Cardiac muscle cell (in vitro differentiated cells and primary cell): Measurements from ENCODE around the gene CDH16. TPM values are rescaled to one million over a fixed set of nuclear protein-coding genes. Genes with fewer than 3 reads are reported as not detected.

Experiments used
- DNase-seq, 2 donors: peaks; one replicate each; pipeline versions ENCODE4 v3.0.0 to v3.0.0-alpha.2; 2010 to 2017; ENCODE audit warnings: low read depth in 1 of 2, low spot score in 1 of 2
- H3K27ac ChIP-seq: fragments of 200-600 bp; sonication (generic); 2 replicates; pipeline ENCODE4 v1.5.1; 2016
- H3K27me3 ChIP-seq: fragments of 200-600 bp; sonication (generic); 2 replicates; pipeline ENCODE4 v1.6.0; 2016; ENCODE audit warnings: control low read depth
- H3K36me3 ChIP-seq: fragments of 200-600 bp; sonication (generic); 2 replicates; pipeline ENCODE4 v1.5.1; 2016; ENCODE audit warnings: control low read depth
- H3K4me1 ChIP-seq: fragments of 200-600 bp; sonication (generic); 2 replicates; pipeline ENCODE4 v1.8.1; 2017; ENCODE audit warnings: low read depth, mild to moderate bottlenecking, mixed run types
- H3K4me3 ChIP-seq: fragments of 200-600 bp; sonication (generic); 2 replicates; pipeline ENCODE4 v1.5.1; 2016; ENCODE audit warnings: mild to moderate bottlenecking
- H3K9me3 ChIP-seq: fragments of 200-600 bp; sonication (generic); 2 replicates; pipeline ENCODE4 v1.5.1; 2017; ENCODE audit warnings: low read depth, mild to moderate bottlenecking, control low read depth
- polyA plus RNA-seq: library from polyadenylated mRNA; unstranded; fragments of >200 nt; fragmentation: Nextera tagmentation; extraction: Ambion mirVana; gene quantifications from 2 replicates; pipeline ENCODE4 v1.2.1, GENCODE V29; 2016
- total RNA-seq: library from RNA; depleted of rRNA; stranded (reverse); fragments of >200 nt; gene quantifications from 2 replicates; pipeline ENCODE4 v1.2.3, GENCODE V29; 2016
- TF ChIP-seq, protein P1 (sequence below): IDR thresholded peaks from 2 replicates; pipeline ENCODE4 v1.5.1; 2012; ENCODE audit warnings: low read depth, mild to moderate bottlenecking, low read length

The CDH16 gene
- total and polyA plus RNA-seq, 2 experiments from 2014 or later, result 4.4 TPM; not detected in 1

DNA sequence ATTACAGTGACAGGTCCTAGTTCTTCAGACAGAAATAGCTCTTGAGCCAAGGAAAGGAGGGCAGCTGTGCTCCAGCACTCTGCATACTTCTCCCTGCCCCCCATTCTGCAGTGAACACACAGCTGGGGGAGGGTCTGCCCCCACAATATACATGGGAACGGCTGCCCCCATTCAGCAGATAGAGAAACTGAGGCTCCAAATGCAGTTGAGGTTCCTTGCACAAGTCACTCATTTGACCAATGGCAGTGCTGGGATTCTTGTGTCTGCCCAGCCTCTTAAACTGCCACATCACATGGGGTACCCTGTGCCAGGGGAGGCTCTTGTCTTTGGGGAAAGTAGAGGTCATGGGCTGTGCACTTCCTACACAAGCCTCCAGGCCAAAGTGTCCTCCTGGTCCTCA is 49.3 kb downstream of the CDH16 start:
- no peak for DNase-seq
- no peaks in the 10 kb centered on the region for H3K4me1 ChIP-seq
- H3K27ac ChIP-seq, result no peak overlapping the region
- TF ChIP-seq, protein P1, sequence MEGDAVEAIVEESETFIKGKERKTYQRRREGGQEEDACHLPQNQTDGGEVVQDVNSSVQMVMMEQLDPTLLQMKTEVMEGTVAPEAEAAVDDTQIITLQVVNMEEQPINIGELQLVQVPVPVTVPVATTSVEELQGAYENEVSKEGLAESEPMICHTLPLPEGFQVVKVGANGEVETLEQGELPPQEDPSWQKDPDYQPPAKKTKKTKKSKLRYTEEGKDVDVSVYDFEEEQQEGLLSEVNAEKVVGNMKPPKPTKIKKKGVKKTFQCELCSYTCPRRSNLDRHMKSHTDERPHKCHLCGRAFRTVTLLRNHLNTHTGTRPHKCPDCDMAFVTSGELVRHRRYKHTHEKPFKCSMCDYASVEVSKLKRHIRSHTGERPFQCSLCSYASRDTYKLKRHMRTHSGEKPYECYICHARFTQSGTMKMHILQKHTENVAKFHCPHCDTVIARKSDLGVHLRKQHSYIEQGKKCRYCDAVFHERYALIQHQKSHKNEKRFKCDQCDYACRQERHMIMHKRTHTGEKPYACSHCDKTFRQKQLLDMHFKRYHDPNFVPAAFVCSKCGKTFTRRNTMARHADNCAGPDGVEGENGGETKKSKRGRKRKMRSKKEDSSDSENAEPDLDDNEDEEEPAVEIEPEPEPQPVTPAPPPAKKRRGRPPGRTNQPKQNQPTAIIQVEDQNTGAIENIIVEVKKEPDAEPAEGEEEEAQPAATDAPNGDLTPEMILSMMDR, result no peak
- H3K9me3 ChIP-seq, result no peaks in the 10 kb centered on the region
- H3K36me3 ChIP-seq, result no peaks in the 10 kb centered on the region
- peaks cover 6% of the 10 kb centered on the region for H3K27me3 ChIP-seq
- H3K4me3 ChIP-seq, result no peak overlapping the region

DNA sequence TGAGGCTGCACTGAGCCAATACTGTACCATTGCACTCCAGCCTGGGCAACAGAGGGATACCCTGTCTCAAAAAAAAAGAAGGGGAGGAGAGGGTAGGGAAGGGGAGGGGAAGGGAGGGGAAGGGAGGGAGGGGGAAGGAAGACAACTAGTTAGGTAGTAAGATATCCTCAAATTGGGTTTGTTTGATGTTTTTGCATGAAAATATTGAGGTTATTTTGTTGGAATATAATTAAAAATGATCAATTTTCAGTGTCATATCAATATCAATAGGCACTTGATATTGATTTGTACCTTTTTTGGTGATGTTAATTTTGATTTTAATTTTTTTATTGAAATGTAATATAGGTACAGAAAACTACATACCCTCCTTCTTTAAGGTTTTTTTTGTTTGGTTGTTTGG is 55.0 kb downstream of the CDH16 start:
- no peak overlapping the region for H3K27ac ChIP-seq
- H3K9me3 ChIP-seq, result no peaks in the 10 kb centered on the region
- H3K36me3 ChIP-seq, result no peaks in the 10 kb centered on the region
- H3K4me1 ChIP-seq, result no peaks in the 10 kb centered on the region
- no peak overlapping the region for H3K4me3 ChIP-seq
- DNase-seq, result no peak
- TF ChIP-seq, protein P1, result no peak
- no peaks in the 10 kb centered on the region for H3K27me3 ChIP-seq

DNA sequence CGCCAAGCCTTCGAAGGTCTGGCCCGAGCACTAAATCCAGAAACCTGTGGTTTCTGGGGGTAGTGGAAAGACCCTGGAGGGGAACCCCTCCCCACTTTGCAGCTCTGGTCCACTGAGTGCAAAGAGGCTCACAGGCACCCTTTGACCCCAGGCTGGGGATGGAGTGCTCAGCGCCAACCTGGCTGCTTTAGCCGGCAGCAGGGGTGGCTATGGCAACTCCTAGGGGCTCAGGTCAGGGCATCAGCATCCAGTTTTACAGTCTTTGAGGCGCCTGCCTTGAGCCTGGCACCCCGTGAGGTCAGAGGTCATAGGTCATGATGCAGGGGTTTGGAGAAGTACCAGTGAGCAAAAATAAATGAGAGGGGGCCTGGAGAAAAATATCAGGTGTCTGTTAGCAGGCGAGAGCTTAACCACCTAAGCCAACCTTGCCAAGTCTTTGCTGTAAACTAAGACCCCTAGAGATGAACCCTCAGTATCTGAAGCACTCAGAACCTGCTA is 56.6 kb downstream of the CDH16 start:
- Histone ChIP-seq H3K27ac (no peak overlapping the region), H3K27me3 (no peaks in the 10 kb centered on the region), H3K4me3 (no peak overlapping the region), H3K4me1 (peaks cover 6% of the 10 kb centered on the region), H3K9me3 (no peaks in the 10 kb centered on the region), H3K36me3 (no peaks in the 10 kb centered on the region)
- DNase-seq, result no peak
- TF ChIP-seq, protein P1, result no peak

DNA sequence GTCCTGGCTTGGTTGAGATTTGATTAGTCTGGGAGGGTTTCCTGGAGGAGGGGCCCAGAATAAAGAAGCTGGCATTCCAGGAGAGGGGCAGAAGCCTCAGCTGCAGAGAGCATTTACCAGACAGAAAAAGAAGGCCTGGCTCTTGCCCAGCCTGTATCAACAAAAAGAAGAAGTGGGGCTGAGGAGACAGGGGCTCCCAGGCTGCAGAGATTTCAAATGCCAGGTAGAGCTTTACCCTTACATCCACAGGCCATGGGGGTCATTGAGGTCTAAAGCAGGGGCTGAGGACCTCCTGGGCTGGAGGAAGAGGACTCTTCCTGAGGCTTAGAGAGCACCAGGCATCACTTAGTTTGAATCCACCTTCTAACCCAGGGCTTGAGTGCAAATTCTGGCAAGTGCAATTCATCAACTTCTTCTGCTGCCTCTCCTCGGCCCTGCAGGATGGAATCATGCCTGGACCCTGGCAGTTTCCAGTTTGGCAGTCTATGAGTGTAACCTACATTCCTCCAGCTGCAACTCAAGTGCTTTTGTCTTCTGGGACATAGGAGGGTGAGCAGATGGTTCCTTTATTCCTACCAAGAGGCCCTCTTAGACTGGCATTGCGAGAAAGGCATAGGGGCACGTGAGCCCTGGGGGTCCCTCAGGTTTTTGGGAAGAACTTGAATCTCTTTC is 59.2 kb downstream of the CDH16 start:
- Histone ChIP-seq H3K27me3 (no peaks in the 10 kb centered on the region), H3K4me1 (peaks cover 12% of the 10 kb centered on the region), H3K36me3 (no peaks in the 10 kb centered on the region), H3K4me3 (no peak overlapping the region), H3K27ac (no peak overlapping the region), H3K9me3 (no peaks in the 10 kb centered on the region)
- DNase-seq, result no peak
- TF ChIP-seq, protein P1, result no peak

DNA sequence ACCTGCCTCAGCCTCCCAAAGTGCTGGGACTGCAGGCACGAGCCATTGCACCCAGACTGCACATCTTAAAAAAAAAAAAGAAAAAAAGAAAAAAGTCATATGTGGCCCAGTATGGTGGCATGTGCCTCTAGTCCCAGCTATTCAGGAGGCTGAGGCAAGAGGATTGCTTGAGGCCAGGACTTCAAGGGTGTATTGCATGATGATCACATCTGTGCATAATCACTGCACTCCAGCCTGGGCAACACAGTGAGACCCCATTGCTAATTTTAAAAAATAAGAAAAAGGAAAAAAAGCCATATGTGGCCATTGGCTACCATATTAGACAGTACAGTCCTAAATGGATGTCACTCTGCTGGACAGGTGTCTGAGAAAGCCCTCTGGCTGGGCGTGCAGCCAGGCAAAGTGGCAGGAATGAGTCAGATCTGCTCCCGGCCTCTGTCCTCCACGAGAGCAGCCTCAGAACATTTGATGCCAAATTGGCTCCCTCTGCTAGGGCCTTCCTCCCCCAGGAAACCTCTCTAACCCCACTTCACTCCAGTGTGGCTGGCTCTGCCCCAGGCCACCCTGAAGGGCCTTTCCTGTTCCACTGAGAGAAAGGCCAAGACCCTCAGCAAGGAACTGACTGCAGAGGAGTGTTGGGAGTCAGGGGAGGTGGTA is 59.8 kb downstream of the CDH16 start:
- Histone ChIP-seq H3K4me1 (peaks cover 12% of the 10 kb centered on the region), H3K4me3 (no peak overlapping the region), H3K9me3 (no peaks in the 10 kb centered on the region), H3K36me3 (no peaks in the 10 kb centered on the region), H3K27ac (no peak overlapping the region), H3K27me3 (no peaks in the 10 kb centered on the region)
- DNase-seq, result peak in 1 of 2 donors; percentile 68
- TF ChIP-seq, protein P1, result no peak

Other genes starting within 250 kb of the CDH16 start
- gene CMTM4, start 222.1 kb downstream of the CDH16 start, total RNA-seq, result 42.3 and 61.6 TPM in 2 replicates
- 19.7 and 22.8 TPM in 2 replicates for gene CMTM4, start 222.1 kb downstream of the CDH16 start, polyA plus RNA-seq
- 54.5 and 58.6 TPM in 2 replicates for gene DYNC1LI2, start 167.3 kb downstream of the CDH16 start, total RNA-seq
- gene DYNC1LI2, start 167.3 kb downstream of the CDH16 start, polyA plus RNA-seq, result 76.0 and 89.6 TPM in 2 replicates
- not detected in 2 replicates for gene TERB1, start 117.3 kb downstream of the CDH16 start, total RNA-seq
- not detected in 2 replicates for gene TERB1, start 117.3 kb downstream of the CDH16 start, polyA plus RNA-seq
- 39.5 and 45.2 TPM in 2 replicates for gene NAE1, start 87.9 kb downstream of the CDH16 start, total RNA-seq
- gene NAE1, start 87.9 kb downstream of the CDH16 start, polyA plus RNA-seq, result 97.8 and 114 TPM in 2 replicates
- gene CA7, start 74.5 kb downstream of the CDH16 start, total RNA-seq, result 0.27 and 1.0 TPM in 2 replicates
- 0.46 and 1.2 TPM in 2 replicates for gene CA7, start 74.5 kb downstream of the CDH16 start, polyA plus RNA-seq
- gene PDP2, start 38.4 kb downstream of the CDH16 start, total RNA-seq, result 6.0 and 19.4 TPM in 2 replicates
- 4.1 and 7.4 TPM in 2 replicates for gene PDP2, start 38.4 kb downstream of the CDH16 start, polyA plus RNA-seq
- gene RRAD, start 6.7 kb upstream of the CDH16 start, total RNA-seq, result 51.6 and 246 TPM in 2 replicates
- 73.8 and 318 TPM in 2 replicates for gene RRAD, start 6.7 kb upstream of the CDH16 start, polyA plus RNA-seq
- gene CIAO2B, start 15.5 kb upstream of the CDH16 start, total RNA-seq, result 151 and 184 TPM in 2 replicates
- gene CIAO2B, start 15.5 kb upstream of the CDH16 start, polyA plus RNA-seq, result 194 and 242 TPM in 2 replicates
- 67.9 and 84.2 TPM in 2 replicates for gene CES2, start 16.6 kb upstream of the CDH16 start, total RNA-seq
- 69.1 and 94.3 TPM in 2 replicates for gene CES2, start 16.6 kb upstream of the CDH16 start, polyA plus RNA-seq
- 6.2 and 12.8 TPM in 2 replicates for gene CES3, start 42.4 kb upstream of the CDH16 start, total RNA-seq
- 4.7 and 6.4 TPM in 2 replicates for gene CES3, start 42.4 kb upstream of the CDH16 start, polyA plus RNA-seq
- 12.4 and 15.7 TPM in 2 replicates for gene CES4A, start 69.7 kb upstream of the CDH16 start, total RNA-seq
- gene CES4A, start 69.7 kb upstream of the CDH16 start, polyA plus RNA-seq, result 14.7 and 19.9 TPM in 2 replicates
- gene CBFB, start 110.3 kb upstream of the CDH16 start, total RNA-seq, result 94.8 and 197 TPM in 2 replicates
- gene CBFB, start 110.3 kb upstream of the CDH16 start, polyA plus RNA-seq, result 66.3 and 78.5 TPM in 2 replicates
- 10.3 and 10.8 TPM in 2 replicates for gene PHAF1, start 191.1 kb upstream of the CDH16 start, total RNA-seq
- 18.1 and 18.4 TPM in 2 replicates for gene PHAF1, start 191.1 kb upstream of the CDH16 start, polyA plus RNA-seq
- gene B3GNT9, start 232.1 kb upstream of the CDH16 start, total RNA-seq, result 28.0 and 34.7 TPM in 2 replicates
- gene B3GNT9, start 232.1 kb upstream of the CDH16 start, polyA plus RNA-seq, result 18.0 and 30.4 TPM in 2 replicates
- 5.4 and 12.2 TPM in 2 replicates for gene TRADD, start 241.0 kb upstream of the CDH16 start, total RNA-seq
- 6.7 and 11.9 TPM in 2 replicates for gene TRADD, start 241.0 kb upstream of the CDH16 start, polyA plus RNA-seq
- 8.7 and 9.0 TPM in 2 replicates for gene FBXL8, start 241.1 kb upstream of the CDH16 start, total RNA-seq
- gene FBXL8, start 241.1 kb upstream of the CDH16 start, polyA plus RNA-seq, result 6.8 and 9.3 TPM in 2 replicates
- 0.63 and 7.9 TPM in 2 replicates for gene HSF4, start 245.9 kb upstream of the CDH16 start, total RNA-seq
- gene HSF4, start 245.9 kb upstream of the CDH16 start, polyA plus RNA-seq, result 1.7 and 2.6 TPM in 2 replicates